Trophoblast cell (in vitro differentiated cells and primary cell): ENCODE measurements around the gene SIK3.

Source experiments
- DNase-seq, 2 donors: peaks; one replicate each; pipeline ENCODE4 v3.0.0-alpha.2; 2016
- H2AFZ ChIP-seq: 2 replicates; pipeline ENCODE4 v1.6.1; 2013; ENCODE audit warnings: low read length, moderate library complexity, mild to moderate bottlenecking; ENCODE audit not compliant: insufficient read depth, poor library complexity
- H2AK5ac ChIP-seq: 2 replicates; pipeline ENCODE4 v1.6.1; 2013; ENCODE audit warnings: mild to moderate bottlenecking, low read length
- H2BK120ac ChIP-seq: 2 replicates; pipeline ENCODE4 v1.6.1; 2013; ENCODE audit warnings: low read length, mild to moderate bottlenecking, moderate library complexity; ENCODE audit not compliant: insufficient read depth, poor library complexity
- H2BK12ac ChIP-seq: 2 replicates; pipeline ENCODE4 v1.6.1; 2013; ENCODE audit warnings: mild to moderate bottlenecking, low read length, moderate library complexity
- H2BK5ac ChIP-seq: 2 replicates; pipeline ENCODE4 v1.6.1; 2013; ENCODE audit warnings: low read length, low read depth, moderate library complexity, mild to moderate bottlenecking; ENCODE audit not compliant: poor library complexity
- H3K14ac ChIP-seq: 2 replicates; pipeline ENCODE4 v1.6.1; 2013; ENCODE audit warnings: mild to moderate bottlenecking, low read length
- H3K18ac ChIP-seq: 2 replicates; pipeline ENCODE4 v1.6.1; 2013; ENCODE audit warnings: mild to moderate bottlenecking, low read length
- H3K23ac ChIP-seq: 2 replicates; pipeline ENCODE4 v1.6.1; 2013; ENCODE audit warnings: low read length
- H3K27ac ChIP-seq: 2 replicates; pipeline ENCODE4 v1.5.1; 2013; ENCODE audit warnings: low read depth, mild to moderate bottlenecking, inconsistent platforms, low read length, moderate library complexity
- H3K27me3 ChIP-seq: 2 replicates; pipeline ENCODE4 v1.6.1; 2013; ENCODE audit warnings: inconsistent platforms, mild to moderate bottlenecking, low read length, moderate library complexity; ENCODE audit not compliant: insufficient read depth
- H3K36me3 ChIP-seq, 2 experiments: 1 replicate in 1 of 2; 2 replicates in 1 of 2; pipeline ENCODE4 v1.6.1; 2013; ENCODE audit warnings: low read length in 2 of 2, mild to moderate bottlenecking in 2 of 2, moderate library complexity in 1 of 2; ENCODE audit not compliant: insufficient read depth in 2 of 2, control insufficient read depth in 1 of 2
- H3K4ac ChIP-seq: 2 replicates; pipeline ENCODE4 v1.6.1; 2013; ENCODE audit warnings: low read depth, mild to moderate bottlenecking, low read length, moderate library complexity
- H3K4me1 ChIP-seq, 2 experiments: 1 replicate in 1 of 2; 2 replicates in 1 of 2; pipeline ENCODE4 v1.6.1; 2013; ENCODE audit warnings: low read length in 2 of 2, mild to moderate bottlenecking in 2 of 2, moderate library complexity in 1 of 2; ENCODE audit not compliant: insufficient read depth in 2 of 2, control insufficient read depth in 1 of 2
- H3K4me2 ChIP-seq: 2 replicates; pipeline ENCODE4 v1.6.1; 2013; ENCODE audit warnings: inconsistent platforms, mild to moderate bottlenecking, low read length, moderate library complexity
- H3K4me3 ChIP-seq: 2 replicates; pipeline ENCODE4 v1.5.1; 2013; ENCODE audit warnings: mild to moderate bottlenecking, low read depth, low read length, inconsistent platforms
- H3K79me1 ChIP-seq: one replicate; pipeline ENCODE4 v1.6.1; 2013; ENCODE audit warnings: low read length
- H3K79me2 ChIP-seq: 2 replicates; pipeline ENCODE4 v1.6.1; 2013; ENCODE audit warnings: low read length, mild to moderate bottlenecking; ENCODE audit not compliant: control insufficient read depth, insufficient read depth, poor library complexity
- H3K9ac ChIP-seq: 2 replicates; pipeline ENCODE4 v1.6.1; 2013; ENCODE audit warnings: mild to moderate bottlenecking, low read length
- H3K9me3 ChIP-seq: 2 replicates; pipeline ENCODE4 v1.6.1; 2013; ENCODE audit warnings: low read depth, mild to moderate bottlenecking, control low read depth, inconsistent platforms, low read length; ENCODE audit not compliant: insufficient read depth
- H4K12ac ChIP-seq: 2 replicates; pipeline ENCODE4 v1.6.1; 2013; ENCODE audit warnings: low read depth, mild to moderate bottlenecking, low read length, moderate library complexity
- H4K8ac ChIP-seq: 2 replicates; pipeline ENCODE4 v1.6.1; 2013; ENCODE audit warnings: low read depth, mild to moderate bottlenecking, low read length, moderate library complexity
- H4K91ac ChIP-seq: one replicate; pipeline ENCODE4 v1.6.1; 2013; ENCODE audit warnings: low read depth, mild to moderate bottlenecking, low read length, moderate library complexity
- WGBS: extraction: QIAGEN DNeasy Blood & Tissue Kit; methylation state at CpG from one replicate; pipeline ENCODE4 v1.1.7; 2013; ENCODE audit warnings: missing lambda C conversion rate; ENCODE audit not compliant: insufficient read length, insufficient coverage; ENCODE audit errors: extremely low coverage; 5-methylcytosine and 5-hydroxymethylcytosine counted together

The SIK3 gene

GRCh38 chr11:116990061-116990473 lies 108.2 kb downstream of the SIK3 start:
- no peaks in the 10 kb centered on the region for H3K36me3 ChIP-seq

GRCh38 chr11:116989184-116989583 lies 109.0 kb downstream of the SIK3 start:
- Histone ChIP-seq H2AK5ac (no peak overlapping the region), H3K23ac (no peak overlapping the region), H3K79me2 (peaks cover under 1% of the 10 kb centered on the region), H3K14ac (no peak overlapping the region), H2BK120ac (no peak overlapping the region), H4K12ac (no peak overlapping the region), H2BK12ac (no peak overlapping the region), H3K79me1 (no peaks in the 10 kb centered on the region), H3K4me1 (peaks cover 2 to 4% of the 10 kb centered on the region in 2 experiments), H3K4me3 (no peak overlapping the region), H2BK5ac (no peak overlapping the region), H2AFZ (no peak overlapping the region), H3K9ac (no peak overlapping the region), H3K9me3 (no peaks in the 10 kb centered on the region), H3K18ac (no peak overlapping the region), H3K27ac (no peak overlapping the region), H3K4me2 (no peak overlapping the region), H3K4ac (no peak overlapping the region), H4K8ac (no peak overlapping the region), H3K36me3 (no peaks in the 10 kb centered on the region), H3K27me3 (no peaks in the 10 kb centered on the region), H4K91ac (no peak overlapping the region)
- WGBS = no CpG with 5 or more reads among the region's 4 CpGs
- no peak for DNase-seq

More at GRCh38 chr11:116990061-116990473, 108.2 kb downstream of the SIK3 start:
- no peak overlapping the region for H2BK5ac ChIP-seq
- H3K79me1 ChIP-seq = no peaks in the 10 kb centered on the region
- no peak overlapping the region for H2BK120ac ChIP-seq
- H3K14ac ChIP-seq = no peak overlapping the region
- no peak overlapping the region for H3K9ac ChIP-seq
- peaks cover 2 to 4% of the 10 kb centered on the region in 2 experiments for H3K4me1 ChIP-seq
- H2AFZ ChIP-seq = no peak overlapping the region
- no peak overlapping the region for H3K4ac ChIP-seq
- no CpG with 5 or more reads among the region's 4 CpGs for WGBS
- no peak overlapping the region for H3K4me2 ChIP-seq
- H4K12ac ChIP-seq = no peak overlapping the region
- no peak overlapping the region for H2AK5ac ChIP-seq
- no peak overlapping the region for H2BK12ac ChIP-seq
- DNase-seq = no peak
- H3K4me3 ChIP-seq = no peak overlapping the region
- no peak overlapping the region for H3K23ac ChIP-seq
- H3K79me2 ChIP-seq = peaks cover 1% of the 10 kb centered on the region
- no peak overlapping the region for H3K18ac ChIP-seq
- no peak overlapping the region for H4K91ac ChIP-seq
- H3K9me3 ChIP-seq = no peaks in the 10 kb centered on the region
- no peaks in the 10 kb centered on the region for H3K27me3 ChIP-seq
- no peak overlapping the region for H4K8ac ChIP-seq
- no peak overlapping the region for H3K27ac ChIP-seq

- H4K12ac ChIP-seq = no peak overlapping the region
- H3K27ac ChIP-seq = no peak overlapping the region
- no peaks in the 10 kb centered on the region for H3K9me3 ChIP-seq
- peaks cover 2 to 4% of the 10 kb centered on the region in 2 experiments for H3K4me1 ChIP-seq
- no peak overlapping the region for H3K4ac ChIP-seq
- H2BK120ac ChIP-seq = no peak overlapping the region
- H3K79me1 ChIP-seq = no peaks in the 10 kb centered on the region
- H3K4me3 ChIP-seq = no peak overlapping the region
- H4K91ac ChIP-seq = no peak overlapping the region
- peak in 1 of 2 donors; percentile 58 for DNase-seq
- no peak overlapping the region for H3K4me2 ChIP-seq
- H3K79me2 ChIP-seq = no peaks in the 10 kb centered on the region
- no peak overlapping the region for H3K23ac ChIP-seq
- no peak overlapping the region for H3K18ac ChIP-seq
- no peaks in the 10 kb centered on the region for H3K36me3 ChIP-seq
- H3K14ac ChIP-seq = no peak overlapping the region
- no peaks in the 10 kb centered on the region for H3K27me3 ChIP-seq
- no CpG with 5 or more reads among the region's 2 CpGs for WGBS
- no peak overlapping the region for H3K9ac ChIP-seq
- no peak overlapping the region for H4K8ac ChIP-seq
- no peak overlapping the region for H2AFZ ChIP-seq
- no peak overlapping the region for H2BK5ac ChIP-seq
- no peak overlapping the region for H2BK12ac ChIP-seq
- H2AK5ac ChIP-seq = no peak overlapping the region
These were observed 111.6 kb downstream of the SIK3 start for GRCh38 chr11:116986521-116987105.

- Histone ChIP-seq H3K18ac (no peak overlapping the region), H2BK5ac (no peak overlapping the region), H3K9ac (no peak overlapping the region), H2AFZ (no peak overlapping the region), H3K79me2 (no peaks in the 10 kb centered on the region), H4K8ac (no peak overlapping the region), H3K14ac (no peak overlapping the region), H3K4me1 (no peaks in the 10 kb centered on the region), H3K27ac (no peak overlapping the region), H2BK120ac (no peak overlapping the region), H3K79me1 (no peaks in the 10 kb centered on the region), H3K4ac (no peak overlapping the region), H3K36me3 (no peaks in the 10 kb centered on the region), H3K27me3 (no peaks in the 10 kb centered on the region), H3K4me2 (no peak overlapping the region), H2AK5ac (no peak overlapping the region), H3K23ac (no peak overlapping the region), H3K4me3 (no peak overlapping the region), H3K9me3 (no peaks in the 10 kb centered on the region), H2BK12ac (no peak overlapping the region), H4K12ac (no peak overlapping the region), H4K91ac (no peak overlapping the region)
- peak; percentile 2 to 63 for DNase-seq
- no CpG with 5 or more reads among the region's 6 CpGs for WGBS
These were observed 113.6 kb downstream of the SIK3 start for GRCh38 chr11:116984589-116984988.
